Muscle layer of colon (tissue), 2 donors: ENCODE measurements around the gene LGR4.
A peak's percentile ranks its signal among the peaks of the same experiment; 100 is the strongest.

Experiments
- H3K27ac ChIP-seq: one replicate; pipeline ENCODE4 v1.7.0; 2013; ENCODE audit warnings: low read depth, mild to moderate bottlenecking, low read length, moderate library complexity
- H3K27me3 ChIP-seq, 2 donors: one replicate each; pipeline ENCODE4 v1.7.0; 2013; ENCODE audit warnings: low read length in 2 of 2, mild to moderate bottlenecking in 2 of 2; ENCODE audit not compliant: insufficient read depth in 2 of 2, control insufficient read depth in 1 of 2
- H3K36me3 ChIP-seq: one replicate; pipeline ENCODE4 v1.7.0; 2013; ENCODE audit warnings: mild to moderate bottlenecking, low read length; ENCODE audit not compliant: insufficient read depth
- H3K4me1 ChIP-seq: one replicate; pipeline ENCODE4 v1.7.0; 2013; ENCODE audit warnings: mild to moderate bottlenecking, low read length; ENCODE audit not compliant: insufficient read depth
- H3K4me3 ChIP-seq, 2 donors: one replicate each; pipeline ENCODE4 v1.7.0; 2013; ENCODE audit warnings: low read length in 2 of 2, low read depth in 1 of 2, mild to moderate bottlenecking in 1 of 2, moderate library complexity in 1 of 2
- H3K9ac ChIP-seq: one replicate; pipeline ENCODE4 v1.7.0; 2013; ENCODE audit warnings: low read length
- H3K9me3 ChIP-seq: one replicate; pipeline ENCODE4 v1.7.0; 2013; ENCODE audit warnings: mild to moderate bottlenecking, low read length
- donor health status: abdominal sarcoma.
- donor health status: Adenocarcinoma of cecum.

LGR4 gene

DNA sequence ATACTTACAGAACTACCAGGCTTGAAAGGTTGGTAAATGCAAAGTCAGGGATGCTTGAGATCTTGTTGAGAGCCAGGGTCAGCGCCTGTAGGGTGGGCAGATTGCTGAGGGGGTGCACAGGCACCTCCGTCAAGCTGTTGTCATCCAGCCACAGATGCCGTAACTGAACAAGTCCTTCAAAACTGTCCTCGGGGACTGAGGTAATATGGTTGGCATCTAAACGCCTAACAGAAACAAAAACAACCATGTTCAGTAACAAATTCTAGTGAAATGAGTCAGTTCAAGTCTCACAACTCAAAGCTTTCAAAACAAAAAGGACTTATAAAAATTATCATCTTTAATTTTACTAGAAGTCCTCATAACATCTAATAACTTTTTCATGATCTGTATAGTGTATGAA is 87.3 kb downstream of the LGR4 start:
- Histone ChIP-seq H3K9me3 (no peaks in the 10 kb centered on the region), H3K27me3 (no peaks in the 10 kb centered on the region), H3K4me1 (no peaks in the 10 kb centered on the region), H3K9ac (no peak overlapping the region), H3K4me3 (no peak overlapping the region), H3K27ac (no peak overlapping the region), H3K36me3 (peaks cover 19% of the 10 kb centered on the region)

DNA sequence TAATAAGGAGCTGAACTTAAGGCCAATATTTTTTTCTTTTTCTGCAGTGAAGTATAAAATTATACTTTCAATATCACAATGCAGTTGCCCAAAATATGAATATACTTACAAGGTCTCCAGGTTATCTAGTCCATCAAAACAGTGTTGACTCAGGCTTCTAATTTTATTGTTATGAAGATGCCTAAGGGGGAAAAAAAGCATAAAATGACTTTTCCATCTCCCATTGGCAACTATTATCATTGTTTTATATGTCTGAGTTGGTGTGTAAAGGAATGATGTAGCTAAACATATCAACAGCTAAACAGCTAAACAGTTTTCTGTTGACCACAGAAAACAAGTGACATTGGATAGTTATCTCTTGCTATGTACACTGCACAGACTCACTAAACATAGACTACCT is 88.4 kb downstream of the LGR4 start:
- peaks cover 28% of the 10 kb centered on the region for H3K36me3 ChIP-seq

GRCh38 chr11:27383645-27384044 is 88.9 kb downstream of the LGR4 start:
- H3K9me3 ChIP-seq, result no peaks in the 10 kb centered on the region

More for the DNA sequence above, 88.4 kb downstream of the LGR4 start:
- Histone ChIP-seq H3K4me3 (no peak overlapping the region), H3K9me3 (no peaks in the 10 kb centered on the region), H3K27me3 (no peaks in the 10 kb centered on the region), H3K9ac (no peak overlapping the region), H3K27ac (no peak overlapping the region), H3K4me1 (no peaks in the 10 kb centered on the region)

GRCh38 chr11:27381238-27381666 is 91.3 kb downstream of the LGR4 start:
- H3K9me3 ChIP-seq, result no peaks in the 10 kb centered on the region
- H3K36me3 ChIP-seq, result peaks cover 33% of the 10 kb centered on the region
- no peaks in the 10 kb centered on the region for H3K4me1 ChIP-seq
- no peak overlapping the region for H3K4me3 ChIP-seq
- H3K27ac ChIP-seq, result no peak overlapping the region
- no peaks in the 10 kb centered on the region for H3K27me3 ChIP-seq
- H3K9ac ChIP-seq, result no peak overlapping the region

More at GRCh38 chr11:27383645-27384044, 88.9 kb downstream of the LGR4 start:
- Histone ChIP-seq H3K27ac (no peak overlapping the region), H3K9ac (no peak overlapping the region), H3K4me3 (no peak overlapping the region), H3K4me1 (no peaks in the 10 kb centered on the region), H3K27me3 (no peaks in the 10 kb centered on the region), H3K36me3 (peaks cover 33% of the 10 kb centered on the region)

GRCh38 chr11:27380771-27381170 is 91.8 kb downstream of the LGR4 start:
- H3K4me1 ChIP-seq, result no peaks in the 10 kb centered on the region
- H3K9me3 ChIP-seq, result no peaks in the 10 kb centered on the region
- H3K4me3 ChIP-seq, result no peak overlapping the region
- no peak overlapping the region for H3K9ac ChIP-seq
- no peaks in the 10 kb centered on the region for H3K27me3 ChIP-seq
- H3K27ac ChIP-seq, result no peak overlapping the region
- peaks cover 33% of the 10 kb centered on the region for H3K36me3 ChIP-seq

DNA sequence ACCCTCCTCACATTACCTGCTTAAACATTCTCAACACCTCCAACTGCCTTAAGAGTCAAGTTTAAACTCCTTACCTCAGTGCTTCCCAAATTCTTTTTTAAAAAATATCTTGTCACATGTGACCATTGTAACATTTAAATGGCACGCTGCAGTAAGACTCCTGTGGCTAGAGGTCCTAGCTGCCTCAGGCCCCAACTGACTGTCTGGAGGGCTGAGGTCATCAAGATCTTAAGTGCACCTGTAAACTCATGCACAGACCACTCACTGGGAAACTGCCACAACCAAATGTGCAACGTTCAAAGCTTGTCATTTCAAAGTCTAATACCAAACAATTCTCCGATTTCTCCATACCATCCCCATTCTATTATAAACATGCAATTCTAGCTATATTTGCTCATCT is 93.1 kb downstream of the LGR4 start:
- H3K27me3 ChIP-seq, result no peaks in the 10 kb centered on the region
- no peak overlapping the region for H3K27ac ChIP-seq
- no peak overlapping the region for H3K9ac ChIP-seq
- no peaks in the 10 kb centered on the region for H3K4me1 ChIP-seq
- no peak overlapping the region for H3K4me3 ChIP-seq
- H3K36me3 ChIP-seq, result peaks cover 33% of the 10 kb centered on the region
- H3K9me3 ChIP-seq, result no peaks in the 10 kb centered on the region

- H3K27me3 ChIP-seq, result no peaks in the 10 kb centered on the region
- H3K9me3 ChIP-seq, result no peaks in the 10 kb centered on the region
- H3K4me1 ChIP-seq, result peaks cover 2% of the 10 kb centered on the region
- no peak overlapping the region for H3K4me3 ChIP-seq
- H3K27ac ChIP-seq, result no peak overlapping the region
- peaks cover 27% of the 10 kb centered on the region for H3K36me3 ChIP-seq
- no peak overlapping the region for H3K9ac ChIP-seq
Measured at GRCh38 chr11:27375370-27375769, 97.2 kb downstream of the LGR4 start.

DNA sequence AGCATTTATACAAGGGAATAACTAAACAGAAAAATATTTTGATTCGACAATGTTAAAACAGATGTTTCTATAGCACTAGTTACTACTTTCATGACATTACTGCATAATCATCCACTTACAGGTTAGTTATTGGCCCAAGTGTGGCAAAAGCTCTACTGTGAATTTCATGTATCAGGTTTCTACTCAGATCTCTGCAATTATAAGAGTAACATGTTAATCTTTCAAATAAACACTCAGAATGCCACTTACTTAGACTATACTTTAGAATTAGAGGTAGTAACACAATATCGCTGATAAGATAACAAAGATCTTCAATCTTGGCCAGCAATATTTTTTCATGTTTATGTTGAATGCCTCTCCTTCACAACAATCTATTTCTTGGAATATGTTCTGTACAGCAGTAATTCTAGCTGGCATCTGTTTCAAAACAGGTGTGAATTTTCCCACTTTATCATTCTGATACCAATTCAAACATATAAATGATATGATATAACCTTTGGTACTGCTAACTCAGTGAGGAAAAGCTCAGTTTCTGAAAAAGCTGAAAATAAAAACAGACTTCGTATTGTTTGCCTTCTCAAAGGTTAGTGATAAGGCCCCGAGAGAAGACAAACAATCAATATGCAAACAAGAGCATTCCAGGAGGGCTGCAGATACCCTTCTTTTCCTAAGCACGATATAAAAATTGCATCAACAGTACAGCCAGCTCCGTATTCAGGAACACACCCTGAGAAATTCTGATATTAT is 98.6 kb downstream of the LGR4 start:
- no peaks in the 10 kb centered on the region for H3K27me3 ChIP-seq
- H3K36me3 ChIP-seq, result peaks cover 16% of the 10 kb centered on the region
- H3K4me3 ChIP-seq, result no peak overlapping the region
- no peaks in the 10 kb centered on the region for H3K9me3 ChIP-seq
- H3K9ac ChIP-seq, result no peak overlapping the region
- H3K4me1 ChIP-seq, result peaks cover 4% of the 10 kb centered on the region
- no peak overlapping the region for H3K27ac ChIP-seq

DNA sequence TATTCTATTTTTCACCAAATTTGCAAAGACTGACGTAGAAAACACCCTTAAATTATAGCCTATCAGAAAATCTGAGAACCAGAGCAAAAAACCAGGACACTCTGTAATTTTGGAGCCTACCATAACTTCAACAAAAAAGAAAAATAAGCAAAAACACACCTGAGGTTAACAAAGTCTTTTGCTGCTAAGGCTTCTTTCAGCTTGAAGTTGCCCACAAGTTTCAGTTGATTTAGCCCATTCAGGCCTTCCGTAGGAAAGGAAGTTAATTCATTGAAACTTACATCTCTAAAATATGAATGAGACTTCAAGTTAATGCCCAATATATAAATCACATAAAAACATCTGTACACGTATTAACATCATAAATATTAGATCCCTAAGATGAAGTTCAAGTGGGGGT is 99.2 kb downstream of the LGR4 start:
- Histone ChIP-seq H3K27me3 (no peaks in the 10 kb centered on the region), H3K27ac (no peak overlapping the region), H3K9ac (no peak overlapping the region), H3K9me3 (no peaks in the 10 kb centered on the region), H3K4me1 (peaks cover 4% of the 10 kb centered on the region), H3K36me3 (peaks cover 13% of the 10 kb centered on the region), H3K4me3 (no peak overlapping the region)

DNA sequence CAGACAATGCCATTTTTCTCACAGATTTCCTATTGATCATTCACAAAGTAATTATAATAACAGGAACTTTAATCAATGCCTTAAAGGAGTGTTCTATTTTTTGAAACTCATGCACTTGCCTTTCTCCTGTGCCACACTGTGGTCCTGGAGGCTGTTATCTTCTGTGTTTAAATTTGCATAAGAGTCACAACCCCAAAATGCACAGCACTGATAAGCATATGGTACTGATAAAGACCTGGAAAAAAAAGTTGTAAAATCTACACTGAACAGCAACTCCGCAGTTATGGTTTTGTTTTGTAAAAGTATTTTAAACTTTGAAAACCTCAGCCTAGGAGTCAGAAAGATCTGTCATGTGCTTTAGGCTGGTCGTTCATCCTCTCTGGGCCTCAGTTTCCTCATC is 100.4 kb downstream of the LGR4 start:
- Histone ChIP-seq H3K9me3 (no peaks in the 10 kb centered on the region), H3K9ac (no peak overlapping the region), H3K4me3 (no peak overlapping the region), H3K4me1 (peaks cover 4% of the 10 kb centered on the region), H3K27ac (no peak overlapping the region), H3K36me3 (peaks cover 13% of the 10 kb centered on the region), H3K27me3 (no peaks in the 10 kb centered on the region)

GRCh38 chr11:27371489-27371888 is 101.1 kb downstream of the LGR4 start:
- no peaks in the 10 kb centered on the region for H3K27me3 ChIP-seq
- H3K36me3 ChIP-seq, result peaks cover 13% of the 10 kb centered on the region
- H3K27ac ChIP-seq, result no peak overlapping the region
- no peak overlapping the region for H3K9ac ChIP-seq
- H3K9me3 ChIP-seq, result no peaks in the 10 kb centered on the region
- H3K4me1 ChIP-seq, result peaks cover 4% of the 10 kb centered on the region
- no peak overlapping the region for H3K4me3 ChIP-seq

GRCh38 chr11:27370374-27370773 is 102.2 kb downstream of the LGR4 start:
- Histone ChIP-seq H3K27ac (peak overlapping the region; percentile 27), H3K4me3 (no peak overlapping the region), H3K36me3 (peaks cover 13% of the 10 kb centered on the region)

More at GRCh38 chr11:27370374-27370773, 102.2 kb downstream of the LGR4 start:
- Histone ChIP-seq H3K9me3 (no peaks in the 10 kb centered on the region), H3K4me1 (peaks cover 4% of the 10 kb centered on the region), H3K9ac (no peak overlapping the region), H3K27me3 (no peaks in the 10 kb centered on the region)
